H9 (cell line): Measurements from ENCODE around the gene OR6S1. TPM values are rescaled to one million over a fixed set of nuclear protein-coding genes. Genes with fewer than 3 reads are reported as not detected.
"Not testable (repeated sequence)": the region's sequence is repeated elsewhere in the genome, so short reads cannot be mapped to it uniquely, and the experiment has no call there.

Experiments used
- DNase-seq: peaks from one replicate; pipeline ENCODE4 v3.0.0-alpha.2; 2017
- H2AFZ ChIP-seq: one replicate; pipeline ENCODE4 v1.6.1; 2013; ENCODE audit warnings: mild to moderate bottlenecking, low read length, control low read depth, moderate library complexity
- H2AK5ac ChIP-seq: 2 replicates; pipeline ENCODE4 v1.6.1; 2013; ENCODE audit warnings: low read length, control low read depth, mixed read lengths; ENCODE audit not compliant: insufficient read length
- H2BK120ac ChIP-seq: one replicate; pipeline ENCODE4 v1.6.1; 2013; ENCODE audit warnings: low read depth, mild to moderate bottlenecking, low read length, control low read depth, inconsistent platforms; ENCODE audit not compliant: poor library complexity, severe bottlenecking
- H2BK12ac ChIP-seq: 2 replicates; pipeline ENCODE4 v1.6.1; 2013; ENCODE audit warnings: low read length, control low read depth, mixed read lengths, low read depth; ENCODE audit not compliant: insufficient read length
- H2BK15ac ChIP-seq: 2 replicates; pipeline ENCODE4 v1.6.1; 2013; ENCODE audit warnings: low read depth, low read length, control low read depth
- H2BK20ac ChIP-seq: one replicate; pipeline ENCODE4 v1.6.1; 2013; ENCODE audit warnings: low read depth, mild to moderate bottlenecking, low read length, control low read depth, inconsistent platforms; ENCODE audit not compliant: poor library complexity, severe bottlenecking
- H2BK5ac ChIP-seq: 2 replicates; pipeline ENCODE4 v1.6.1; 2013; ENCODE audit warnings: low read length, control low read depth, mixed read lengths; ENCODE audit not compliant: insufficient read length
- H3K14ac ChIP-seq: 2 replicates; pipeline ENCODE4 v1.6.1; 2013; ENCODE audit warnings: low read length, control low read depth; ENCODE audit not compliant: insufficient read depth
- H3K18ac ChIP-seq: 2 replicates; pipeline ENCODE4 v1.6.1; 2013; ENCODE audit warnings: low read depth, mild to moderate bottlenecking, mixed read lengths, low read length, control low read depth; ENCODE audit not compliant: insufficient read length
- H3K23ac ChIP-seq: 2 replicates; pipeline ENCODE4 v1.6.1; 2013; ENCODE audit warnings: low read length, control low read depth, mixed read lengths, low read depth; ENCODE audit not compliant: insufficient read length
- H3K23me2 ChIP-seq: 2 replicates; pipeline ENCODE4 v1.6.1; 2013; ENCODE audit warnings: low read depth, mild to moderate bottlenecking, mixed read lengths, low read length, control low read depth; ENCODE audit not compliant: insufficient read length, poor library complexity, severe bottlenecking
- H3K27ac ChIP-seq: 2 replicates; pipeline ENCODE4 v1.5.1; 2013; ENCODE audit warnings: low read length, control low read depth, mixed read lengths, low read depth; ENCODE audit not compliant: insufficient read length
- H3K27me3 ChIP-seq: 2 replicates; pipeline ENCODE4 v1.6.1; 2013; ENCODE audit warnings: low read length, control low read depth, inconsistent platforms; ENCODE audit not compliant: insufficient read depth
- H3K4ac ChIP-seq: 2 replicates; pipeline ENCODE4 v1.6.1; 2013; ENCODE audit warnings: low read depth, mild to moderate bottlenecking, control low read depth, inconsistent platforms, low read length, moderate library complexity
- H3K4me1 ChIP-seq: 2 replicates; pipeline ENCODE4 v1.6.1; 2013; ENCODE audit warnings: low read length, control low read depth, inconsistent platforms; ENCODE audit not compliant: insufficient read depth
- H3K4me2 ChIP-seq: 2 replicates; pipeline ENCODE4 v1.6.1; 2013; ENCODE audit warnings: low read length, control low read depth, mixed read lengths; ENCODE audit not compliant: insufficient read length, insufficient read depth
- H3K56ac ChIP-seq: 2 replicates; pipeline ENCODE4 v1.6.1; 2013; ENCODE audit warnings: low read depth, mild to moderate bottlenecking, mixed read lengths, low read length, control low read depth; ENCODE audit not compliant: insufficient read length
- H3K79me1 ChIP-seq: 2 replicates; pipeline ENCODE4 v1.6.1; 2013; ENCODE audit warnings: low read depth, mild to moderate bottlenecking, moderate library complexity, low read length, control low read depth, inconsistent platforms; ENCODE audit not compliant: insufficient read depth, poor library complexity, severe bottlenecking
- H3K79me2 ChIP-seq: 2 replicates; pipeline ENCODE4 v1.6.1; 2013; ENCODE audit warnings: low read length, control low read depth, inconsistent platforms; ENCODE audit not compliant: insufficient read depth
- H3K9ac ChIP-seq: 2 replicates; pipeline ENCODE4 v1.6.1; 2013; ENCODE audit warnings: low read length, control low read depth, mixed read lengths; ENCODE audit not compliant: insufficient read length; ENCODE audit errors: extremely low read depth
- H3K9me3 ChIP-seq: one replicate; pipeline ENCODE4 v1.6.1; 2013; ENCODE audit warnings: low read depth, low read length, inconsistent platforms; ENCODE audit not compliant: control insufficient read depth
- H3T11ph ChIP-seq: one replicate; pipeline ENCODE4 v1.6.1; 2013; ENCODE audit warnings: mild to moderate bottlenecking, low read length, control low read depth, inconsistent platforms
- H4K20me1 ChIP-seq: one replicate; pipeline ENCODE4 v1.6.1; 2013; ENCODE audit not compliant: control insufficient read depth, insufficient read length, insufficient read depth
- H4K5ac ChIP-seq: 2 replicates; pipeline ENCODE4 v1.6.1; 2013; ENCODE audit warnings: low read depth, mild to moderate bottlenecking, mixed read lengths, low read length, control low read depth; ENCODE audit not compliant: insufficient read length
- H4K8ac ChIP-seq: replicated peaks from 2 replicates; pipeline ENCODE4 v1.6.1; 2013; ENCODE audit warnings: low read length, control low read depth, mixed read lengths, low read depth; ENCODE audit not compliant: insufficient read length
- H4K91ac ChIP-seq: 2 replicates; pipeline ENCODE4 v1.6.1; 2013; ENCODE audit warnings: low read depth, mild to moderate bottlenecking, moderate library complexity, mixed read lengths, low read length, control low read depth; ENCODE audit not compliant: insufficient read length
- H3K27ac Mint-ChIP-seq, 3 experiments: 2 replicates in 2 of 3; 3 replicates in 1 of 3; pipeline ENCODE4 v1.8.0; 2020 to 2021; ENCODE audit warnings: mixed read lengths in 3 of 3, mild to moderate bottlenecking in 1 of 3, moderate library complexity in 1 of 3
- H3K27me3 Mint-ChIP-seq: 2 replicates; pipeline ENCODE4 v1.8.0; 2021; ENCODE audit warnings: low read depth, mild to moderate bottlenecking, moderate library complexity, mixed read lengths
- H3K36me3 Mint-ChIP-seq, 3 experiments: 2 replicates in 2 of 3; 3 replicates in 1 of 3; pipeline ENCODE4 v1.8.0; 2020 to 2021; ENCODE audit warnings: low read depth in 3 of 3, mixed read lengths in 3 of 3; ENCODE audit not compliant: insufficient read depth in 1 of 3
- H3K4me1 Mint-ChIP-seq, 2 experiments: 2 replicates each; pipeline ENCODE4 v1.8.0; 2020; ENCODE audit warnings: mixed read lengths in 2 of 2
- H3K4me3 Mint-ChIP-seq, 2 experiments: 2 replicates in 1 of 2; 3 replicates in 1 of 2; pipeline ENCODE4 v1.8.0; 2020 to 2021; ENCODE audit warnings: mild to moderate bottlenecking in 2 of 2, mixed read lengths in 2 of 2, moderate library complexity in 1 of 2
- H3K9me3 Mint-ChIP-seq, 2 experiments: 2 replicates in 1 of 2; 3 replicates in 1 of 2; pipeline ENCODE4 v1.8.0; 2020; ENCODE audit warnings: mild to moderate bottlenecking in 2 of 2, mixed read lengths in 2 of 2, moderate library complexity in 1 of 2
- CTCF ChIP-seq: fragments of 200-600 bp; sonication (generic); conservative IDR thresholded peaks from 3 replicates; pipeline ENCODE4 v1.8.0; 2021; ENCODE audit warnings: antibody characterized with exemption, mild to moderate bottlenecking
- WGBS: extraction: QIAGEN DNeasy Blood & Tissue Kit; methylation state at CpG from one replicate; pipeline ENCODE4 v1.1.7; 2013; ENCODE audit warnings: missing lambda C conversion rate, low lambda C conversion rate, mixed read lengths; ENCODE audit not compliant: insufficient read length; ENCODE audit errors: extremely low coverage; 5-methylcytosine and 5-hydroxymethylcytosine counted together
- total RNA-seq: library from RNA; stranded (reverse); gene quantifications from 2 replicates; pipeline ENCODE4 v1.2.1, GENCODE V29; 2021

The OR6S1 gene
- total RNA-seq, 1 experiment from 2014 or later = not detected

- Histone ChIP-seq H2BK15ac (no peak overlapping the region), H3K14ac (no peak overlapping the region), H2AK5ac (no peak overlapping the region), H3K23ac (no peak overlapping the region), H3K18ac (no peak overlapping the region), H2BK12ac (no peak overlapping the region), H2BK120ac (no peak overlapping the region), H2BK20ac (no peak overlapping the region), H3K27ac (no peak overlapping the region), H3T11ph (no peak overlapping the region), H3K4me1 (no peaks in the 10 kb centered on the region), H4K91ac (no peak overlapping the region), H3K9ac (no peak overlapping the region), H3K23me2 (peaks cover 15% of the 10 kb centered on the region), H3K9me3 (no peaks in the 10 kb centered on the region), H3K4ac (no peak overlapping the region), H4K20me1 (no peaks in the 10 kb centered on the region), H2AFZ (no peak overlapping the region), H3K79me1 (no peaks in the 10 kb centered on the region), H3K4me2 (no peak overlapping the region), H3K27me3 (no peaks in the 10 kb centered on the region; the same call in 1 of the 2 replicates), H4K8ac (no peak overlapping the region), H2BK5ac (no peak overlapping the region), H3K56ac (no peak overlapping the region), H3K79me2 (no peaks in the 10 kb centered on the region), H4K5ac (no peak overlapping the region)
- no peak for DNase-seq
- peaks cover 19 to 24% of the 10 kb centered on the region in 2 experiments for H3K4me1 Mint-ChIP-seq
- no peak for TF ChIP-seq CTCF
- no peak overlapping the region for H3K27ac Mint-ChIP-seq
- WGBS = no CpG with 5 or more reads among the region's 2 CpGs
- peaks cover 0 to 2% (median 0%) of the 10 kb centered on the region in 3 experiments; a peak in 2 of 7 replicates for H3K36me3 Mint-ChIP-seq
- no peak overlapping the region for H3K4me3 Mint-ChIP-seq
- H3K9me3 Mint-ChIP-seq = peaks cover 0 to 2% of the 10 kb centered on the region in 2 experiments; a peak in 2 of 5 replicates
- H3K27me3 Mint-ChIP-seq = peaks cover 22% of the 10 kb centered on the region
Observed at GRCh38 chr14:20620798-20621478, 20.6 kb downstream of the OR6S1 start.

- Mint-ChIP-seq H3K27me3 (peaks cover 13% of the 10 kb centered on the region), H3K4me1 (peaks cover 25 to 26% of the 10 kb centered on the region in 2 experiments)
- not testable (repeated sequence) for H3K79me1 ChIP-seq, H4K91ac ChIP-seq, H2BK12ac ChIP-seq, H3K23ac ChIP-seq, H3K9ac ChIP-seq, H4K8ac ChIP-seq, H2BK120ac ChIP-seq, H4K5ac ChIP-seq, H2BK5ac ChIP-seq, H3K9me3 ChIP-seq, H2BK15ac ChIP-seq, H3K36me3 Mint-ChIP-seq, H3K27ac ChIP-seq, H3T11ph ChIP-seq, H2AK5ac ChIP-seq, H3K4me1 ChIP-seq, H3K14ac ChIP-seq, H3K4me3 Mint-ChIP-seq, H3K27me3 ChIP-seq, DNase-seq, H3K18ac ChIP-seq, H3K9me3 Mint-ChIP-seq, H4K20me1 ChIP-seq, H3K27ac Mint-ChIP-seq, H2BK20ac ChIP-seq, H3K4ac ChIP-seq, H3K56ac ChIP-seq, H3K79me2 ChIP-seq, H2AFZ ChIP-seq, H3K4me2 ChIP-seq
- no CpG with 5 or more reads among the region's 6 CpGs for WGBS
- H3K23me2 ChIP-seq = peaks cover 10% of the 10 kb centered on the region
Observed at GRCh38 chr14:20619688-20620087, 21.8 kb downstream of the OR6S1 start.
